Stimulated activated effector memory CD8-positive, alpha-beta T cell treated with anti-CD3 and anti-CD28 coated beads, Interleukin-12 subunit alpha, Interleukin-12 subunit beta, amount 100 ng/mL, for 72 hours (primary cell): ENCODE results near the gene CNTNAP2.

Source experiments
- ATAC-seq: fragments of 150-1000 bp; cut with Tn5 transposase; 2 replicates; pipeline ENCODE4 v1.10.0; 2021
- DNase-seq, 2 donors: peaks; one replicate each; pipeline ENCODE4 v3.0.0; 2021 to 2022; ENCODE audit warnings: low spot score in 2 of 2
- H3K27ac Mint-ChIP-seq: one replicate; pipeline ENCODE4 v1.8.0; 2022; ENCODE audit warnings: mild to moderate bottlenecking, mixed read lengths
- H3K36me3 Mint-ChIP-seq: one replicate; pipeline ENCODE4 v1.8.0; 2022; ENCODE audit warnings: mild to moderate bottlenecking, mixed read lengths
- H3K4me1 Mint-ChIP-seq: one replicate; pipeline ENCODE4 v1.8.0; 2022; ENCODE audit warnings: mixed read lengths
- H3K4me3 Mint-ChIP-seq: one replicate; pipeline ENCODE4 v1.8.0; 2022; ENCODE audit warnings: mild to moderate bottlenecking, mixed read lengths
- H3K9me3 Mint-ChIP-seq: one replicate; pipeline ENCODE4 v1.8.0; 2022; ENCODE audit warnings: mixed read lengths

CNTNAP2 gene

DNA sequence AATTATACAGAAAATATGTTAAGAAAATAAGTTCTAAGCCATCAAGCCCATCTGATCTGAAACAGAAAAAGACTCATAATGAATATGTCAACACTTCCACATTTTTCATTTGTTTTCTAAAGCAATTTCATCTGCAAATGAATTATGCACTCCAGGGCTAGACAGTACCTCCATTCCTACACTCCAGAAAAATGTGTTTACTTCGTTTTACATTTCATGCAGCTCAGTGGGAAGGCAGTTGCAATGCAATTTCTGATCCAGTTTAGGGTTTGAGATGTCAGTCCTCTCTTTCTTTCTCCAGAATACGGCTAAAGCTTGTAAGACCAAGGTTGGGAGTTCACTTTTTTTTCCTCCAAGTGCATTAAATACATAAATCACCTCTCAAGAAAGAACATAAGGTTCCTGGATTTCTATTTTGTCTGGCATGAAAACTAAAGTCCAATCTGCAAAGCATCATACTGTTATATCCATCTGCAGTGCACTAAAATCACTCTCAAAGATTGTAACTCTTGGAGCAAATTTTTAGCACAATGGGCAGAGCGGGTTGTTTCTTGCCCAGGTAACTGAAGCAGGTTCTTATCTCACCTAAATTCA is 2125.2 kb downstream of the CNTNAP2 start:
- ATAC-seq (no peak), DNase-seq (no peak)
- H3K4me1 Mint-ChIP-seq: no peaks in the 10 kb centered on the region
- H3K9me3 Mint-ChIP-seq: no peaks in the 10 kb centered on the region
- no peaks in the 10 kb centered on the region for H3K36me3 Mint-ChIP-seq
- H3K4me3 Mint-ChIP-seq: no peak overlapping the region
- no peak overlapping the region for H3K27ac Mint-ChIP-seq

GRCh38 chr7:148242294-148242821 is 2125.8 kb downstream of the CNTNAP2 start:
- DNase-seq: no peak
- peak; percentile 37 for ATAC-seq
- no peak overlapping the region for H3K27ac Mint-ChIP-seq
- no peaks in the 10 kb centered on the region for H3K4me1 Mint-ChIP-seq
- no peak overlapping the region for H3K4me3 Mint-ChIP-seq
- H3K9me3 Mint-ChIP-seq: no peaks in the 10 kb centered on the region
- no peaks in the 10 kb centered on the region for H3K36me3 Mint-ChIP-seq

DNA sequence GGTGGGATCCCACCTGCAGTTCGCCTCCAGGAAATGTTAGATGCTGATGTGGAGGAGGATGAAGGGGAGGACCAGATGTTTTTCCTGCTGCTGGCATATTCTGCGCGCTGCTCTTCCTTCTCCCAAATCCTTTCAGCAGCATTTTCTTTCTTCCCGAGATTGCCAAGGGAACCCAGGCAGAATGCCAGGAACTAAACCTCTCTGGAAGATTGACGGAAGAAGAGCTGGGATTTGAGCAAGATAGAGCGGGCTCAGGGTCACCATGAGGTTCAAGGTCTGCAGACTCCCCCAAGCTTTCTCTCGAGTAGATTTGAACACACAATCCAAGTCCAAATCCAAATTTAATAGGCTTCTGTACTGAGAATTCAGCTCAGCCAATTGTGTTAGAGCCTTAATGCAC is 2128.8 kb downstream of the CNTNAP2 start:
- Mint-ChIP-seq H3K4me3 (no peak overlapping the region), H3K36me3 (no peaks in the 10 kb centered on the region), H3K9me3 (no peaks in the 10 kb centered on the region), H3K4me1 (no peaks in the 10 kb centered on the region), H3K27ac (no peak overlapping the region)
- no peak for DNase-seq
- ATAC-seq: no peak

- H3K9me3 Mint-ChIP-seq: no peaks in the 10 kb centered on the region
- no peaks in the 10 kb centered on the region for H3K4me1 Mint-ChIP-seq
- no peak overlapping the region for H3K4me3 Mint-ChIP-seq
- ATAC-seq (peak; percentile 51), DNase-seq (no peak)
- no peaks in the 10 kb centered on the region for H3K36me3 Mint-ChIP-seq
- no peak overlapping the region for H3K27ac Mint-ChIP-seq
Measured at GRCh38 chr7:148253629-148254028, 2137.0 kb downstream of the CNTNAP2 start.

DNA sequence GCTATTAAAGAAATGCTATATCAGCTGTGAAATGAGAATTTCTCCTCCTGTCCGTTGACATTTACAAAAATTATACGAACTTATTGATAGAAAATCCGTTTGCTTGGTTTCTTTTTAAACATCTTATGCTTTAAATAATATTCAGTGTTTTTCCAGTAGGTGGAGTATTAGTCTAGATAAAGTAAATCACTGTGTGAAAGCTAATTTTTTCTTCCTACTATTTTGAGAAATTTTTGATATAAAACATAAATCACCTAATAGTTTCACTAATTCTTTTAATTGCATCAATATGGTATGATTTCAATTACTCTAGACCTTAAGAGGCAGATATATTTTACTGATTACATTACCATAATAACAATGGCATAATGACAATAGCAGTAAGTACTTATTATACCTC is 2138.7 kb downstream of the CNTNAP2 start:
- Mint-ChIP-seq H3K9me3 (no peaks in the 10 kb centered on the region), H3K4me1 (no peaks in the 10 kb centered on the region), H3K4me3 (no peak overlapping the region), H3K36me3 (no peaks in the 10 kb centered on the region), H3K27ac (no peak overlapping the region)
- DNase-seq (no peak), ATAC-seq (no peak)

DNA sequence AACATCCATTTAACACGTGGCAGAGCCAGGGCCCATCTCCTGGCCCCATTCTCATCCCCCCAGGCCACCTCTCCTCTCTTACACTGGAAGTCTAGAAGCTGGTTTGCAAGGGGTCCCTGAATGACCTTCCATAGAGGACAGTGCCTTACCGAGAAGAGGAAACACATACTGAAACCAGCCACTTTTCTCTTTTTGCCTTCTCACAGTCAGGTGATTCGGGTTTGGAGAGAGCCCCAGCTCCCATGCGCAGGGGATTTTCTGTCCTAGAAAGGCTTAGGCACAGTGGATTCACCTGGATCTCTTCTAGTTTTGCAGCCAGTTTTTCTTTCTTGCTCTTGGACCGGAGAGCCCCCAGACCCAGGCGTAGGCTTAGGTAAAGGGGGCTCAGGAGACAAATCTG is 2139.8 kb downstream of the CNTNAP2 start:
- ATAC-seq: no peak
- H3K27ac Mint-ChIP-seq: no peak overlapping the region
- no peaks in the 10 kb centered on the region for H3K4me1 Mint-ChIP-seq
- H3K4me3 Mint-ChIP-seq: no peak overlapping the region
- no peaks in the 10 kb centered on the region for H3K9me3 Mint-ChIP-seq
- no peaks in the 10 kb centered on the region for H3K36me3 Mint-ChIP-seq
- no peak for DNase-seq

GRCh38 chr7:148260599-148260998 is 2144.0 kb downstream of the CNTNAP2 start:
- Mint-ChIP-seq H3K4me3 (no peak overlapping the region), H3K36me3 (no peaks in the 10 kb centered on the region), H3K4me1 (peaks cover 10% of the 10 kb centered on the region), H3K27ac (no peak overlapping the region), H3K9me3 (no peaks in the 10 kb centered on the region)
- no peak for ATAC-seq
- no peak for DNase-seq

- DNase-seq (no peak), ATAC-seq (peak; percentile 5)
- Mint-ChIP-seq H3K4me1 (peaks cover 10% of the 10 kb centered on the region), H3K27ac (no peak overlapping the region), H3K4me3 (no peak overlapping the region), H3K36me3 (no peaks in the 10 kb centered on the region), H3K9me3 (no peaks in the 10 kb centered on the region)
Measured at GRCh38 chr7:148261523-148261922, 2144.9 kb downstream of the CNTNAP2 start.

GRCh38 chr7:148261996-148262688 is 2145.5 kb downstream of the CNTNAP2 start:
- DNase-seq (no peak), ATAC-seq (no peak)
- Mint-ChIP-seq H3K27ac (no peak overlapping the region), H3K4me3 (peak overlapping the region; percentile 12), H3K9me3 (no peaks in the 10 kb centered on the region), H3K4me1 (peaks cover 10% of the 10 kb centered on the region), H3K36me3 (no peaks in the 10 kb centered on the region)

- Mint-ChIP-seq H3K36me3 (no peaks in the 10 kb centered on the region), H3K9me3 (no peaks in the 10 kb centered on the region), H3K4me3 (peak overlapping the region; percentile 12), H3K27ac (no peak overlapping the region), H3K4me1 (peaks cover 10% of the 10 kb centered on the region)
- peak; percentile 74 for ATAC-seq
- peak; percentile 40 to 80 for DNase-seq
Measured at GRCh38 chr7:148262721-148263229, 2146.2 kb downstream of the CNTNAP2 start.

DNA sequence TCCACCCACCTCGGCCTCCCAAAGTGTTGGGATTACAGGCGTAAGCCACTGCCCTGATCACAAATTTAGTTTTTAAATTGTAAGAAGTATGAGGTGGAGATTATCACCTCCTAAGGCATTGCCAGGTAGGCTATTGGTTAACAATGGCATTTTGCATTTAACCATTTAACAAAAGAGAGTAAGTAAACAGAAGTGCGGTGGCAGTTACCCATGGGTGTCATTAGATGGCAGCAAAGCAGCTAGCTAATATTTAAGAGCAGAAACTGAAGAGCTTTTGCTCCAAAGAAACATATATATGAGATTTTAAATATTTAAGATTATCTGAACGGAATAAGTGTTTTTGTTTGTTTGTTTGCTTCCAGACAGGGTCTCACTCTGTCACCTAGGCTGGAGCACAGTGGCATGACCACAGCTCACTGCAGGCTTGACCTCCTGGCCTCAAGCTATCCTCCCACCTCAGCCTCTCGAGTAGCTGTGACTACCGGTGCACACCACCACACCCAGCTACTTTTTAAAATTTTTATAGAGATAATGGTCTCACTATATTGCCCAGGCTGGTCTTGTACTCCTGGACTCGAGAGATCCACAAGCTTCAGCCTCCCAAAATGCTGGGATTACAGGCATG is 2148.4 kb downstream of the CNTNAP2 start:
- no peak for DNase-seq
- H3K27ac Mint-ChIP-seq: no peak overlapping the region
- H3K36me3 Mint-ChIP-seq: no peaks in the 10 kb centered on the region
- H3K4me3 Mint-ChIP-seq: no peak overlapping the region
- H3K9me3 Mint-ChIP-seq: no peaks in the 10 kb centered on the region
- peaks cover 10% of the 10 kb centered on the region for H3K4me1 Mint-ChIP-seq
- ATAC-seq: no peak

DNA sequence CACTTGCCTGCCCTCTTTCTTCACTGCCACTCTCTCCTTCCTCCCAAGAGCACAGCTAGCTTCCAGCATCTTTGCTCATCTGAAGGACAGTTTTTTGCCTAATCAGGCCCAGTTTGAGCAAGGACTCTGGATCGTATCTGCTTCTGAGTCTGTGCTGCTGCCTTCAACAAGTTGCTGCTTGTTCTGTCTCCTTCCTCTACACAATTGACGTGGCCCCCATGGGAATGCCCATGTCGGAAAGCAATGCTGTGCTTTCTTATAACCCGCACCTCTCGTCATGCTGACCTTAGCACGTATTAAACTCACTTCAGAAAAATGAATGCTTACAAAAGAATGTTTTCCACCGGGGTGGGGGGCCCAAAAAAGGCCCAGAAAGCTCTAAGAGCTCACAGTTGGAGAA is 2149.3 kb downstream of the CNTNAP2 start:
- no peak for DNase-seq
- H3K36me3 Mint-ChIP-seq: no peaks in the 10 kb centered on the region
- ATAC-seq: no peak
- no peaks in the 10 kb centered on the region for H3K9me3 Mint-ChIP-seq
- peaks cover 10% of the 10 kb centered on the region for H3K4me1 Mint-ChIP-seq
- no peak overlapping the region for H3K27ac Mint-ChIP-seq
- no peak overlapping the region for H3K4me3 Mint-ChIP-seq

- H3K9me3 Mint-ChIP-seq: no peaks in the 10 kb centered on the region
- DNase-seq (no peak), ATAC-seq (no peak)
- H3K4me3 Mint-ChIP-seq: no peak overlapping the region
- H3K36me3 Mint-ChIP-seq: no peaks in the 10 kb centered on the region
- H3K4me1 Mint-ChIP-seq: peaks cover 10% of the 10 kb centered on the region
- H3K27ac Mint-ChIP-seq: no peak overlapping the region
Measured at GRCh38 chr7:148266795-148267194, 2150.2 kb downstream of the CNTNAP2 start.

DNA sequence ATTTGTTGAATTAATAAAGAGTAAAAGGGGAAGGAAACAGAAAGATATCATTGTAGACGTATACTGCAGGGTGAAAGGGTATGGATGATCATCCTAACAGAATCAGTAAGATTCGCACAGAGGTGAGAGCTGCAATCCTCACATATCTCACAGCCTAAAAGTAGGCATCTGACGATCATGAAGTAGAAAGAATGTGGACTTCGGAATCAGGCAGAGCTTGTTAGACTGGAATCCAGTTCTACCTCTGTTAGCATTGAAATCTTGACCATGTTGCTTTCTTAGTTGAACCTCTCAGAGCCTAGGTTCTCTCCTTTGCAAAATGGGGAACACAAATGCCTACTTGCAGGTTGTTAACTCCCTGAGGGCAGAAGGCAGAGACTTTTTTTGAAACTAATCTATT is 2154.0 kb downstream of the CNTNAP2 start:
- H3K9me3 Mint-ChIP-seq: no peaks in the 10 kb centered on the region
- H3K4me3 Mint-ChIP-seq: no peak overlapping the region
- H3K27ac Mint-ChIP-seq: no peak overlapping the region
- ATAC-seq: no peak
- DNase-seq: no peak
- no peaks in the 10 kb centered on the region for H3K4me1 Mint-ChIP-seq
- no peaks in the 10 kb centered on the region for H3K36me3 Mint-ChIP-seq

DNA sequence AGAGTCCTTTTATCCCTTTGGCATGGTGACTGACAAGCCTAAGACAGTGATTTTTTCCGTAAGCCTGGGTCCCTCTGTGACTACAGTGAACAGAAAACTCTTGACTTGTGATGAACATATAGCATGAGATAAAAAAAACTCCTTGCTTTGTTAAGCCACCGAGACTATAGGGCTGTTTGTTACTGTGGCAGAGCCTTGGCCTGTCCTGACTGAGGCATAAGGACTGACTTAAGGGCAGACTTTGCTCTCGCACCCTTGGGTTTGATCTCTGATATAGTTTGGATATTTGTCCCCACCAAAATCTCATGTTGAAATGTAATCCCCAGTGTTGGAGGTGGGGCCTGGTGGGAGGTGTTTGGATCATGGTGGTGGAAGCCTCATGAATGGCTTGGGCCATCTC is 2157.5 kb downstream of the CNTNAP2 start:
- Mint-ChIP-seq H3K4me1 (no peaks in the 10 kb centered on the region), H3K9me3 (no peaks in the 10 kb centered on the region), H3K4me3 (no peak overlapping the region), H3K36me3 (no peaks in the 10 kb centered on the region), H3K27ac (no peak overlapping the region)
- no peak for DNase-seq
- no peak for ATAC-seq
